Retinal pigment epithelial cell (primary cell): ENCODE measurements around the gene MGLL.

Source experiments
- DNase-seq: peaks from one replicate; pipeline ENCODE4 v3.0.0-alpha.2; 2010; ENCODE audit warnings: low read depth
- H3K4me3 ChIP-seq: 2 replicates; pipeline ENCODE4 v1.5.1; 2011; ENCODE audit warnings: mild to moderate bottlenecking, low read length, control low read depth, moderate library complexity
- TF ChIP-seq, protein P1 (sequence below): conservative IDR thresholded peaks from 2 replicates; pipeline ENCODE4 v1.5.1; 2011; ENCODE audit warnings: low read depth, low read length, control low read depth, inconsistent platforms

MGLL gene

DNA sequence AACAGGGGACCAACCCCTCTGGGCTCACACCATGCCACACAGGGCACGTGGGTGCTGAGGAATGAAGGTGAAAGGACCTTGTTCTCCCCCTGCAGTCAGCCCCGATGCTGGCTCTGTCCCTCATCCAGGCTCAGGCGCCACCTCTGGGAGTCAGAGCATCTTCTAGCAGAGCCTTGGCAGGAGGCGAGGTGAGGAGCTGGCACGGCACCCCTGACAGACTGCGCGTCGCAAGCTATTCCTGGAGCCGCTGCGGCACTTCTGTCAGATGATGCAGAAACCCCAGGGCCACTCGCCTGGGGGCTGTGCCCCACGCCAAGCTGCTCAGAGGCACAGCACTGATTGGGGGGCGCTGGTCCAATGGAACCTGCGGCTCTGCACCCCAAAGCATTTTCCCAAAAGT lies 62.0 kb downstream of the MGLL start:
- no peak overlapping the region for H3K4me3 ChIP-seq
- TF ChIP-seq, protein P1, sequence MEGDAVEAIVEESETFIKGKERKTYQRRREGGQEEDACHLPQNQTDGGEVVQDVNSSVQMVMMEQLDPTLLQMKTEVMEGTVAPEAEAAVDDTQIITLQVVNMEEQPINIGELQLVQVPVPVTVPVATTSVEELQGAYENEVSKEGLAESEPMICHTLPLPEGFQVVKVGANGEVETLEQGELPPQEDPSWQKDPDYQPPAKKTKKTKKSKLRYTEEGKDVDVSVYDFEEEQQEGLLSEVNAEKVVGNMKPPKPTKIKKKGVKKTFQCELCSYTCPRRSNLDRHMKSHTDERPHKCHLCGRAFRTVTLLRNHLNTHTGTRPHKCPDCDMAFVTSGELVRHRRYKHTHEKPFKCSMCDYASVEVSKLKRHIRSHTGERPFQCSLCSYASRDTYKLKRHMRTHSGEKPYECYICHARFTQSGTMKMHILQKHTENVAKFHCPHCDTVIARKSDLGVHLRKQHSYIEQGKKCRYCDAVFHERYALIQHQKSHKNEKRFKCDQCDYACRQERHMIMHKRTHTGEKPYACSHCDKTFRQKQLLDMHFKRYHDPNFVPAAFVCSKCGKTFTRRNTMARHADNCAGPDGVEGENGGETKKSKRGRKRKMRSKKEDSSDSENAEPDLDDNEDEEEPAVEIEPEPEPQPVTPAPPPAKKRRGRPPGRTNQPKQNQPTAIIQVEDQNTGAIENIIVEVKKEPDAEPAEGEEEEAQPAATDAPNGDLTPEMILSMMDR = no peak
- DNase-seq = no peak

DNA sequence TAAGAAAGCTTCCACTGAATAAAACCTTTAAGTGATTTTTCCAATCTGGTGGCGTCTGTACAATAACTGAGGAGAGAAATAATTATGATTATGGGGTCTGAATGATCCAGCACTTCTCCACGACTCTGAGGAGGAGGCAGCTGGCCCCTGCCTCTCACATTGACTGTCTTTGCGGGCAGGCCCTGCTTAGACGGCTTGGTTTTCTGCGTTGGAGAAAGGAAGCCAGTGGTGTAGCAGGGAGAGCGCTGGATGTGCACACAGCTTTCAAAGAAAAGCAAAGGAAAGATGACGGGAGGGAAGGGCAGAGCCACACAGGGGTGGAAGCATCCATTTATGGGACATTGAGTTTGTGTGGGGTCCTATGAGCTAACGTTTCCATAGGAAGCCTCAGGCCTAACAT lies 62.5 kb downstream of the MGLL start:
- TF ChIP-seq, protein P1 = no peak
- no peak for DNase-seq
- H3K4me3 ChIP-seq = no peak overlapping the region

DNA sequence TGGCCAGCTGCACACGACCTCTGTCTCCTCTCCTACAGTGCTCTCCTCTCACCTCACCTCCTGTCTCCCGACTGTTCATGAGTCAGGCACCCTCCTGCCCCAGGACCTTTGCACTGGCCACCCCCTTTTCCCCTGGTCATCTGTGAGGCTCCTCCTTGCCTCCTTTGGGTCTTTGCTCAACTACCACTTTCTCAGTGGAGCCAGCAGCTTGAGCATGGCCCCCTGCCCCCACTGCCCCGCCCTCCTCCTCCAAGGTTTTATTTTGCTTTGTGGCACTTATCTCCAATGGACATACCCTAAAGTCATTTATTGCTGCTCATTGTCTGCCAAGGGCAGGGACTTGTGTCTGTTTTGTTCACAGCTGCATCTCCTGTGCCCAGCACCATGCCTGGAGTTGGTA lies 64.3 kb downstream of the MGLL start:
- DNase-seq = no peak
- TF ChIP-seq, protein P1 = no peak

DNA sequence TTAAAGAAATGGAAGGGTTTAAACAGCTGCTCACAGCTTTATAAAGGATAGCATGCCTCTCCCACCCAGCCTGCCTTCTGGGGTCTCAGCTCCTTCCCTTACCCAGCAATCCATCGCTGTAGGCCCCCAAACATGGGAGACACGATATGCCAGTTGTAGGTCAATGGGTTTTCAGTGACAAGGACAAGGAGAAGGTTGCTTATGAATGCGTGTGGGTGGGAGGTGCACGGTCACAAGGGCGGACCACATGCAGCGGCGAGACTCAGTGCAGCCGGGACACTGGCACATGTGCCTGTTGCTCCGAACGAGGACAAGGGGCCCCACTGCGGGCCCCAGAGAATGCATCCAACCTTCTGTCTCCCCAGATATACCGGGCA lies 67.0 kb downstream of the MGLL start:
- TF ChIP-seq, protein P1 = no peak
- no peak for DNase-seq
- no peak overlapping the region for H3K4me3 ChIP-seq

More for the DNA sequence above, 64.3 kb downstream of the MGLL start:
- no peak overlapping the region for H3K4me3 ChIP-seq

DNA sequence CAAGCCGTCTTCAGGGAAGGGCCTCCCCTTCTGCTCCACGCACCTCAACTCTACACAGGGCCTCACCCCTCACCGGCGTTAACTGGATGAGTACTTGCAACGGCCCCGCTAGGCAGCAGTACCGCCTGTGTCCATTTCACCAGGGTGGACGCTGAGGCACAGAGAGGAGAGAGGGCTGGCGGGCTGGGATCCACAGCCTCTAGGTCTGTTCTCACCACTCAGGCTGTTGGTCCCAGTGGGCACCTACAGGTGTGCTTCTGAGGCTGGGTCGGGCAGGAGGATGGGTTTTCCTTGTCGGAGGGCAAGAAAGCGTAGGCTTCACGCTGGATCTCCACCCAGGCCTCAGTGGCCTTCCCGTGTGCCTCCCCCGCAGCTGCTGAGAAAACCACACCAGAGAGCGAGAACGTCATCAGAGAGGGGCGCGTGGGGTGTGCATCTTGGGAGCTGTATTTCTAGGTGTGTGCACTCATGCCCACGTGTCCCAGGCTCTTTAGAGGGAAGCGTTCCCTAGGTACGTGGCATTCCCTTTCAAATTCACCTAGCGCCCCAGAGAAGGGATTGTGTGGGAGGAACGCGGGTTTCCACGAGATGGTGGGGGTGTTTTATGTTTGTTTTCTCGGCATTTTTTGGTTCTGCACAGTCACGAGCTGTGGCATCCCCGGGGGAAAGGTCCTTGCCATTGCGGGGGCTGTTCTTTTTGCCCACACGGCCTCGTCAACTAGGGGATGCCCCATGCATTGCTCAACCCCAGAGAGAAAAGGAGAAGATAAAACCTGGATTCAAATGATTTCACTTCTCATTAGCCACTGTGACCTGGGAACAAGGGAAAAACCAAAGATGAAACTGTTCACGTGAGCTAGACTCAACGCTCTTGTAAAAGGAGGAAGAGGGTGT lies 67.7 kb downstream of the MGLL start:
- no peak for DNase-seq
- H3K4me3 ChIP-seq = no peak overlapping the region
- TF ChIP-seq, protein P1 = no peak

DNA sequence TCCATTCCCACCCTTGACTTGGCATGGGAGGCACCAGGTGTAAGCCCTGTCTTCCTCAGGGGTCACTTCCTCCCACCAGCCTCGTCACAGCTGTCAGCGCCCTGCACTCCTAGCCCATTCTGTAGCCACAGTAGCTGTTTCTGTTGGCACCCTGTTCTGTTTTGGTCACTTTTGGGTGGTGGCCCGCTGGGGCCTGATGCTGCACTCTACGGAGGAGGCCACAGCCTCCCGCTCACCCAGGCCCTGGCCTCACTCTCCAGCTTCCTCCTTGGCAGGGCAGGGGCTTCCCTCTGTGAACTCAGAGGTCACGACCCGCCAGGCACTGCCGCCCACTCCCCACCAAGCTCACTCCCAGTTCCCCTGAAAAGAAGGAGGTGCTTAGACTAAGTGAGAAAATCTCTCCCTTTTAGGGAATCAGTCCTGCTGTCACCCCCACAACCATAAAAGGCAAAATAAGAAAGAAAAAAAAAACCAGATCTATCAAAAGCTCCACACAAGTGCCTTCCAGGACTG lies 68.4 kb downstream of the MGLL start:
- no peak overlapping the region for H3K4me3 ChIP-seq
- TF ChIP-seq, protein P1 = no peak
- DNase-seq = no peak

DNA sequence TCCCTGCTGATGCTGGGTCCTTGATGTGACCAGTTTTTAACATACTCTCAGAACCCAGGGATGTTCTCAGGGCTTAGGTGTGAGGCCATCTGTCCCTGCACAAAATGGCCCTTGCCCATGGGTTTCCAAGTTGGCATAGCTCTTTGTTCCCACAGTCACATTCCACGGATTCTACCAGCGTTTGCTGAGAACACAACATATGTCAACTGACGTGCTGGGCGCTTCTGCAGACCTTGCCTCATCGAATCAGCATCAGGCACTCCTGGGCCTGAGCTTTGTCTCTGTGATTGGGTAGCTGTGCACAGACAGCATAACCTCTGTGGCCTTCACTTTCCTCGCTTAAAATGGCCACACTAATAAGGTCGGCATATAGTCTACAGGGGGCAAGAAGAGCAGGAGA lies 69.0 kb downstream of the MGLL start:
- TF ChIP-seq, protein P1 = no peak
- no peak overlapping the region for H3K4me3 ChIP-seq
- no peak for DNase-seq
